GM10266 (cell line): ENCODE results near the gene CSNK2A3.

Source experiments
- DNase-seq: peaks from one replicate; pipeline ENCODE4 v3.0.0; 2012; ENCODE audit errors: extremely low spot score
- CTCF ChIP-seq: IDR thresholded peaks from 2 replicates; pipeline ENCODE4 v1.5.1; 2012; ENCODE audit warnings: mild to moderate bottlenecking, low read depth; ENCODE audit not compliant: control insufficient read depth, insufficient read depth; ENCODE audit errors: missing control alignments

Gene CSNK2A3

GRCh38 chr11:11349870-11350337 lies 3.1 kb downstream of the CSNK2A3 start:
- DNase-seq = no peak
- TF ChIP-seq CTCF = no peak

GRCh38 chr11:11349106-11349825 lies 3.8 kb downstream of the CSNK2A3 start:
- no peak for DNase-seq
- TF ChIP-seq CTCF = no peak

- DNase-seq = no peak
- no peak for TF ChIP-seq CTCF
Measured at GRCh38 chr11:11348303-11348702, 4.7 kb downstream of the CSNK2A3 start.

GRCh38 chr11:11347592-11347991 lies 5.5 kb downstream of the CSNK2A3 start:
- no peak for DNase-seq
- no peak for TF ChIP-seq CTCF

- no peak for DNase-seq
- TF ChIP-seq CTCF = no peak
Measured at GRCh38 chr11:11346303-11346702, 6.7 kb downstream of the CSNK2A3 start.

GRCh38 chr11:11345099-11345498 lies 8.0 kb downstream of the CSNK2A3 start:
- no peak for DNase-seq
- no peak for TF ChIP-seq CTCF

- TF ChIP-seq CTCF = no peak
- peak; percentile 23 for DNase-seq
Measured at GRCh38 chr11:11344045-11344444, 9.0 kb downstream of the CSNK2A3 start.
